Measurements from ENCODE around the gene CACNA1B. TPM values are rescaled to one million over a fixed set of nuclear protein-coding genes. Genes with fewer than 3 reads are reported as not detected.

CACNA1B gene
- total and polyA plus RNA-seq, 4 donors = 0.01 to 0.20 (median 0.09) TPM; not detected in 1

GRCh38 chr9:138021251-138022056 is 143.9 kb downstream of the CACNA1B start:
- DNase-seq (no peak), ATAC-seq (ENCODE audit: insufficient read depth, low FRiP score) (no peak)
- Histone ChIP-seq H3K9ac (ENCODE audit: insufficient read depth in 1 of 2, low read length in 2 of 2) (no peak overlapping the region), H3K27me3 (ENCODE audit: control insufficient read depth in 3 of 3, insufficient read depth in 3 of 3, low read length in 2 of 3) (peaks cover 8 to 40% (median 21%) of the 10 kb centered on the region in 3 donors), H3K4me1 (ENCODE audit: control insufficient read depth in 5 of 5, insufficient read depth in 5 of 5, low read length in 5 of 5) (peaks cover 0 to 1% (median 0%) of the 10 kb centered on the region in 5 donors), H3K27ac (ENCODE audit: low read depth in 1 of 2, low read length in 1 of 2) (no peak overlapping the region), H3K9me3 (ENCODE audit: control insufficient read depth in 4 of 4, insufficient read depth in 3 of 4, low read length in 3 of 4) (peaks cover 0 to 9% (median 0%) of the 10 kb centered on the region in 4 donors), H3K36me3 (ENCODE audit: control insufficient read depth in 4 of 4, insufficient read depth in 4 of 4, low read length in 4 of 4) (no peaks in the 10 kb centered on the region), H3K4me3 (no peak overlapping the region)
- no peak for TF ChIP-seq CTCF (IDR thresholded peaks at IDR 0.05; ENCODE audit: control extremely low read depth, extremely low read depth)
- 83 to 88% methylated on average over 15 of the region's 15 CpGs for WGBS, 2 donors

- H3K27ac ChIP-seq (ENCODE audit: low read depth in 1 of 2, low read length in 1 of 2) = no peak overlapping the region
- H3K4me3 ChIP-seq = no peak overlapping the region
- H3K9ac ChIP-seq (ENCODE audit: insufficient read depth in 1 of 2, low read length in 2 of 2) = no peak overlapping the region
- peak in 1 of 3 donors; percentile 13 for DNase-seq
- ATAC-seq (ENCODE audit: insufficient read depth, low FRiP score) = no peak
- no peak for TF ChIP-seq CTCF (IDR thresholded peaks at IDR 0.05; ENCODE audit: control extremely low read depth, extremely low read depth)
- no peaks in the 10 kb centered on the region for H3K36me3 ChIP-seq (ENCODE audit: control insufficient read depth in 4 of 4, insufficient read depth in 4 of 4, low read length in 4 of 4)
- WGBS, 2 donors = 38 to 41% methylated on average over 14 to 17 of the region's 17 CpGs
- H3K4me1 ChIP-seq (ENCODE audit: control insufficient read depth in 5 of 5, insufficient read depth in 5 of 5, low read length in 5 of 5) = peaks cover 0 to 1% (median 0%) of the 10 kb centered on the region in 5 donors
- peaks cover 0 to 9% (median 0%) of the 10 kb centered on the region in 4 donors for H3K9me3 ChIP-seq (ENCODE audit: control insufficient read depth in 4 of 4, insufficient read depth in 3 of 4, low read length in 3 of 4)
- peaks cover 8 to 44% (median 21%) of the 10 kb centered on the region in 3 donors for H3K27me3 ChIP-seq (ENCODE audit: control insufficient read depth in 3 of 3, insufficient read depth in 3 of 3, low read length in 2 of 3)
Observed at GRCh38 chr9:138022121-138022741, 144.6 kb downstream of the CACNA1B start.

DNA sequence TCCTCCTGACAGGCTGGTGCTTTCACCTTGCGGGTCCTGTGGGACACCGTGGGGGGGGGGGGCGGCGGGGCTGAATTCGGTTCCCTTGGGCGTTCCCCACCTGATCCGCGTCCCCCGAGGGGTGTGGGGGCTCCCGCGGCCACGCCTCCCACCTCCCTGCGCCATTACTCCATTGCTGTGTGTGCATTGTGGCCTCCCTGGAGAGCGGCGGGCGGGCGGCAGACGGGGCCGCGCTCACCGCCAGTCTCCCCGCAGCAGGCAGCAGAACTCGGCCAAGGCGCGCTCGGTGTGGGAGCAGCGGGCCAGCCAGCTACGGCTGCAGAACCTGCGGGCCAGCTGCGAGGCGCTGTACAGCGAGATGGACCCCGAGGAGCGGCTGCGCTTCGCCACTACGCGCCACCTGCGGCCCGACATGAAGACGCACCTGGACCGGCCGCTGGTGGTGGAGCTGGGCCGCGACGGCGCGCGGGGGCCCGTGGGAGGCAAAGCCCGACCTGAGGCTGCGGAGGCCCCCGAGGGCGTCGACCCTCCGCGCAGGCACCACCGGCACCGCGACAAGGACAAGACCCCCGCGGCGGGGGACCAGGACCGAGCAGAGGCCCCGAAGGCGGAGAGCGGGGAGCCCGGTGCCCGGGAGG is 145.3 kb downstream of the CACNA1B start:
- H3K4me3 ChIP-seq = no peak overlapping the region
- ATAC-seq (ENCODE audit: insufficient read depth, low FRiP score) (no peak), DNase-seq (peak in 1 of 3 donors; percentile 13)
- no peaks in the 10 kb centered on the region for H3K36me3 ChIP-seq (ENCODE audit: control insufficient read depth in 4 of 4, insufficient read depth in 4 of 4, low read length in 4 of 4)
- peaks cover 8 to 45% (median 21%) of the 10 kb centered on the region in 3 donors for H3K27me3 ChIP-seq (ENCODE audit: control insufficient read depth in 3 of 3, insufficient read depth in 3 of 3, low read length in 2 of 3)
- 4 to 5% methylated on average over 58 to 69 of the region's 69 CpGs for WGBS, 2 donors
- TF ChIP-seq CTCF (IDR thresholded peaks at IDR 0.05; ENCODE audit: control extremely low read depth, extremely low read depth) = no peak
- H3K4me1 ChIP-seq (ENCODE audit: control insufficient read depth in 5 of 5, insufficient read depth in 5 of 5, low read length in 5 of 5) = peaks cover 0 to 1% (median 0%) of the 10 kb centered on the region in 5 donors
- peaks cover 0 to 9% (median 0%) of the 10 kb centered on the region in 4 donors for H3K9me3 ChIP-seq (ENCODE audit: control insufficient read depth in 4 of 4, insufficient read depth in 3 of 4, low read length in 3 of 4)
- no peak overlapping the region for H3K9ac ChIP-seq (ENCODE audit: insufficient read depth in 1 of 2, low read length in 2 of 2)
- no peak overlapping the region for H3K27ac ChIP-seq (ENCODE audit: low read depth in 1 of 2, low read length in 1 of 2)

Data from lung (tissue), 12 donors.